ENCODE measurements around the gene S100A13. TPM values are rescaled to one million over a fixed set of nuclear protein-coding genes. Genes with fewer than 3 reads are reported as not detected.

S100A13 gene
- total and polyA plus RNA-seq, 9 of the 15 experiments (the other 6 are each of a cell fraction or from before 2014, with no cell fraction given) = 41.9 to 129 (median 58.0) TPM

- TF ChIP-seq CHD4 (IDR thresholded peaks at IDR 0.05; ENCODE audit: insufficient read depth, insufficient replicate concordance, low read depth, low read length, poor library complexity, severe bottlenecking) (peak; percentile 9), ZNF239 (CRISPR knock-in tag; IDR thresholded peaks at IDR 0.05) (no peak; the same call in 1 of the 2 replicates), EP300 (IDR thresholded peaks at IDR 0.05; ENCODE audit: low read length) (peak; percentile 66; the same call in 1 of the 2 replicates), ZNF592 (IDR thresholded peaks at IDR 0.05) (peak; percentile 94), NR4A1 (CRISPR knock-in tag; IDR thresholded peaks at IDR 0.05) (no peak), NR4A1 (tag; IDR thresholded peaks at IDR 0.05) (no peak), HNRNPUL1 (IDR thresholded peaks at IDR 0.05; ENCODE audit: low read length) (no peak), L3MBTL2 (IDR thresholded peaks at IDR 0.05) (peak; percentile 68), BRD9 (IDR thresholded peaks at IDR 0.05; ENCODE audit: low read depth, partially characterized antibody) (peak; percentile 99), HBP1 (CRISPR knock-in tag; IDR thresholded peaks at IDR 0.05) (no peak), MYC (IDR thresholded peaks at IDR 0.05; ENCODE audit: low read depth, low read length) (peak; percentile 97), MYC (CRISPR knock-in tag; IDR thresholded peaks at IDR 0.05; ENCODE audit: borderline replicate concordance, low read depth) (no peak; the same call in 1 of the 2 replicates)
- TF ChIP-seq, protein P1, sequence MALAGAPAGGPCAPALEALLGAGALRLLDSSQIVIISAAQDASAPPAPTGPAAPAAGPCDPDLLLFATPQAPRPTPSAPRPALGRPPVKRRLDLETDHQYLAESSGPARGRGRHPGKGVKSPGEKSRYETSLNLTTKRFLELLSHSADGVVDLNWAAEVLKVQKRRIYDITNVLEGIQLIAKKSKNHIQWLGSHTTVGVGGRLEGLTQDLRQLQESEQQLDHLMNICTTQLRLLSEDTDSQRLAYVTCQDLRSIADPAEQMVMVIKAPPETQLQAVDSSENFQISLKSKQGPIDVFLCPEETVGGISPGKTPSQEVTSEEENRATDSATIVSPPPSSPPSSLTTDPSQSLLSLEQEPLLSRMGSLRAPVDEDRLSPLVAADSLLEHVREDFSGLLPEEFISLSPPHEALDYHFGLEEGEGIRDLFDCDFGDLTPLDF (CRISPR knock-in tag; IDR thresholded peaks at IDR 0.05) = no peak
- TF ChIP-seq, protein P2, sequence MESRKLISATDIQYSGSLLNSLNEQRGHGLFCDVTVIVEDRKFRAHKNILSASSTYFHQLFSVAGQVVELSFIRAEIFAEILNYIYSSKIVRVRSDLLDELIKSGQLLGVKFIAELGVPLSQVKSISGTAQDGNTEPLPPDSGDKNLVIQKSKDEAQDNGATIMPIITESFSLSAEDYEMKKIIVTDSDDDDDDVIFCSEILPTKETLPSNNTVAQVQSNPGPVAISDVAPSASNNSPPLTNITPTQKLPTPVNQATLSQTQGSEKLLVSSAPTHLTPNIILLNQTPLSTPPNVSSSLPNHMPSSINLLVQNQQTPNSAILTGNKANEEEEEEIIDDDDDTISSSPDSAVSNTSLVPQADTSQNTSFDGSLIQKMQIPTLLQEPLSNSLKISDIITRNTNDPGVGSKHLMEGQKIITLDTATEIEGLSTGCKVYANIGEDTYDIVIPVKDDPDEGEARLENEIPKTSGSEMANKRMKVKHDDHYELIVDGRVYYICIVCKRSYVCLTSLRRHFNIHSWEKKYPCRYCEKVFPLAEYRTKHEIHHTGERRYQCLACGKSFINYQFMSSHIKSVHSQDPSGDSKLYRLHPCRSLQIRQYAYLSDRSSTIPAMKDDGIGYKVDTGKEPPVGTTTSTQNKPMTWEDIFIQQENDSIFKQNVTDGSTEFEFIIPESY (CRISPR knock-in tag; IDR thresholded peaks at IDR 0.05) = peak; percentile 61; the same call in 1 of the 2 replicates
These were observed 43.7 kb upstream of the S100A13 start, which contains the start of gene ILF2 (continued) for GRCh38 chr1:153670859-153671627.

Data from K562 (cell line).